Activated CD8-positive, alpha-beta memory T cell treated with anti-CD3 and anti-CD28 coated beads, Interleukin-2, amount 50 U/mL, for 48 hours (primary cell): ENCODE results near the gene SPOCK2.
A peak's percentile ranks its signal among the peaks of the same experiment; 100 is the strongest.

Experiments
- DNase-seq: peaks from one replicate; pipeline ENCODE4 v3.0.0-alpha.2; 2020

Gene SPOCK2

DNA sequence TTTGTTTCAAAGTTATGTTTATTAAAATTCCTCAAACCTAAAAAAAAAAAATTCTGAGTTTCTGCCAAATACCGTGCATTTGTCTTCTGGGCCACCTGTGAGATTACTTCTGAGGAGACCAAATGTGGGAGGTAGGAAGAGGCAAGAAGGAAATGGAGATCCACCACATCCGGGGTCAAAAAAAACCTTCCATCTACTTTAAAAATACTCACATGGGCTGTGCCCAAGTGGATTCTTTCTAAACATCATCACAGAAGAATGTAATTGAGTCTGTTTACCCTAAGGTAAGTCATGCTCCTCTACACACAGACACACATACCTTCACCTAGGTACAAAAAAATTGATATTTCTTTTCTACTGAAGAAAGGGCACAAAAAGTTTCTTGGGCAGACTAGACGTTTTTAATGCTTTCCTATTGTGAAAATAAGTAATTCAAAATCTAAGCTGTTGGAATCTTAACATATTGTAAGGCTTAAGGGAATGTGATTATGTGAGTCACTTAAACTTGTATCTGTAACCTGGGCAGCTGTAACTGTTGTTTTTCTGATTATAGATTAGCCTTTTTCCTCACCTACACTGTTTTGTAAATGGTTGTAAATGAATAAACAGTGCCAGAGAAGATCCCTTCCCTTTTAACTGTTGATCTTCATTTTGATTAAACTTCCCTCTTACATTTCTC lies 19.1 kb upstream of the SPOCK2 start:
- DNase-seq: no peak

DNA sequence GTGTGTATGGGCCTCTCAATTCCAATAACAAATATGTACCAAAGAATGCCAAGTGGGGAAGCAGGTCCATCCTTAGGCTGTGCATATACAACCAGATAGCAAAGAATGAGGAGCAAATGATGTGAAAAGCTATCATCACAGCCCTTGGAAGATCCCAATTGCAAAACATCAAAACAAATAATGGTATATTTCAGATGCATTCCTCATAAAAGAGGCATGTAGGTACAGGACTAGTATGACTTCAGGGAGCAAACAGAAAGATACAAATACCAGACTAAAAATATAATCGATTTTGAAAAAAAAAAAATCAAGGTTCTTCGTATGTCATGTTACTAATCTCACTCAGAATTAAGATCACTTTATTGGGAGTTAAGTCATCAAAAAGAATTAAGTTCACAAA lies 18.5 kb upstream of the SPOCK2 start:
- DNase-seq: no peak

DNA sequence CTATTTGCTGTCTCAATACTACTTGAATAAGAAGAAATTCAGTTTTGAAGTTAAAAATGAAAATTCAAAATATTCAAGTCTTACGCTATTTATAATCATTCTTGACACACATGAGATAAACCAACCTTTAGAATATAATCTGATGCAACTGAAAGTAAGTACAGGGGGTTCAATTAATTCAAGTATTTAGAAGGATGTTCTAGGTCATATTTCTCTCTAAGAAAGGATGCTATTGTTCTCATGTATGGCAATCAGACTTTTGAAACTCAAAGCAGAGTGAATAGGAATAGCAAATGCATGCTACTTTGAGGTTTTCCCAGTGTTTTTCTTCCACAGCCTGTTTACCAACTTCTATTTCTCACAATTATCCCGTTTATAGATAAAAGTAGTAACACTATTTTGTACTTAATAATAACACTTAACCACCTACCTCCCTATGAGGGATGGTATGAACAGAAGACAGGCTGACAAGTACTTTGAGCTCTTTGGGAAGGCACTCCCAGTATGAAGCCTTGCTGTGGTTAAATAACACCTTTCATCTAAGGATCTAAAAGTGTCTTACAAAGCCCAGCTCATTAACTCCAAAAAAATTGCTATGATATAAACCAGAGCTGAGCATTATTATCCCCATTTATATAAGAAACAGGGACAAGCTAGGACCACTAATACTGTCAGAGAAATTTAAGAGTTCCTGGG lies 18.0 kb upstream of the SPOCK2 start:
- DNase-seq: no peak

DNA sequence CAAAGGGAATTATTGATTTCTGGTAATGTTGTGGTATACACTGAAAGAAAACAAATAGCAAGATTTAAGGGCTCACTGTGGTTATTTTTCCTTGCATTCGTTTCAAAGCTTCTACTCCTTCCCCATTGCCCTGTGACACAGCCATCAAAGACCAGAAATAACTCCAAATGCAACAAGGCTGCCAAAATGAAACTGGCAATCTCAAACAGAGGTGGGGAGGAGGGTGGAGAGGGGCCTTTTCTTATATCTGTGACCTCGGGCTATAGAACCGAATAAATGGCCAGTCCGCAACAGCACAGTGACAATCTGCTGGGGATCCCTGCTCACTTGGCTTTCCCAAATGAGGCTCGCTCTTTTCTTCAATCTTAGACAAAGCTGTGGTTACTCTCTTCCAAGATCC lies 17.4 kb upstream of the SPOCK2 start:
- DNase-seq: no peak

DNA sequence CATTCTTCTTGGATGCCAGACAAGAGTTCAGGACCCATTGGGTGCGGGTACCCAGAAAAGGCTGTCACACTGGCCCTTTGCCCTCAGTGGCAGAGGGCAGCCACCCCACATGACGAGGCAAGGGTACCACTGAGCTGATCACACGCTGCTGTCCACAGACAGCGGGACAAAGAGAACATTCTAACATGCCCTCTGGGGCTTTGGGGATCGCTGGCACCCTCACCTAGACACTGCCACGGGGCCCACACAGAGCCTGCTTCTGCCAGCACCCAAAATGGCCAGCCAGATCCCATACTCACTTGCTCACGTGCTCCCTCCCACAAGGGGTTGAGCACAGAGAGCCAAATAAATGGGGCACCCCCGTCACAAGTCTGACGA lies 16.7 kb upstream of the SPOCK2 start:
- no peak for DNase-seq

DNA sequence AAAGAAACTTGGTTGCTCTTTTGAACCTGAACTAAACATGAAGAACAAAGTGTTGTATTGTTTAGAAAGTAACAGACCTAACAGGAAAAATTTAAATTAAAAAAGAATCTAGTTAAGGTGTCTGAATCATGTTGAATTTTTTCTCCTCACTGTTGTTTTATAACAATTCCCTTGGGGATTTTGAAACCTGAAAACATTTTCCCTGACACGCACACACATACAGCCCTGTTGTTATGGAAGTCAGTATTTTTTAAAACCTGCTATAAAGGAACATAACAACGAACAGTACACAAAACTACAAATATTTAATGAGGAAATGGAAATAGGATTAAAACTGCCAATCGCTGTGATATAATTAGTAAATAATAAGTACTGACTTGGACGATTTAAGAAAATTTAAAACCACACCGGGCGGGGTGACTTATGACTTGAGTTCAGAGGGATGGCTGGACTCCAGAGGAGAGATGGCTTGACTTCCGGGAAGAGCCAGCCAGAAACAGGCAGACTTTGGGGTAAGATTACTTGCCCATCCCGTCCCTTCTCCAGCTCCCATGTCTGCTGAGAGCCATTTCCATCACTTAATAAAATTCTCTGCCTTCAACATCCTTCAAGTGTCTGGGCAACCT lies 16.2 kb upstream of the SPOCK2 start:
- no peak for DNase-seq

DNA sequence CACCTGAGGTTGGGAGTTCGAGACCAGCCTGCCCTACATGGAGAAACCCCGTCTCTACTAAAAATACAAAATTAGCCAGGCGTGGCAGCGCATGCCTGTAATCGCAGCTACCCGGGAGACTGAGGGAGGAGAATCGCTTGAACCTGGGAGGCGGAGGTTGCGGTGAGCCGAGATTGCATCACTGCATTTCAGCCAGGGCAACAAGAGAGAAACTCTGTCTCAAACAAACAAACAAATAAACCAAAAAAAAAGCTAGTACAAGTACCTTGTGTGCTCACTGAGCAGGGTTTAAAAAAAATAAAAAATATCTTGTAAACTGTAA lies 11.2 kb upstream of the SPOCK2 start:
- no peak for DNase-seq

DNA sequence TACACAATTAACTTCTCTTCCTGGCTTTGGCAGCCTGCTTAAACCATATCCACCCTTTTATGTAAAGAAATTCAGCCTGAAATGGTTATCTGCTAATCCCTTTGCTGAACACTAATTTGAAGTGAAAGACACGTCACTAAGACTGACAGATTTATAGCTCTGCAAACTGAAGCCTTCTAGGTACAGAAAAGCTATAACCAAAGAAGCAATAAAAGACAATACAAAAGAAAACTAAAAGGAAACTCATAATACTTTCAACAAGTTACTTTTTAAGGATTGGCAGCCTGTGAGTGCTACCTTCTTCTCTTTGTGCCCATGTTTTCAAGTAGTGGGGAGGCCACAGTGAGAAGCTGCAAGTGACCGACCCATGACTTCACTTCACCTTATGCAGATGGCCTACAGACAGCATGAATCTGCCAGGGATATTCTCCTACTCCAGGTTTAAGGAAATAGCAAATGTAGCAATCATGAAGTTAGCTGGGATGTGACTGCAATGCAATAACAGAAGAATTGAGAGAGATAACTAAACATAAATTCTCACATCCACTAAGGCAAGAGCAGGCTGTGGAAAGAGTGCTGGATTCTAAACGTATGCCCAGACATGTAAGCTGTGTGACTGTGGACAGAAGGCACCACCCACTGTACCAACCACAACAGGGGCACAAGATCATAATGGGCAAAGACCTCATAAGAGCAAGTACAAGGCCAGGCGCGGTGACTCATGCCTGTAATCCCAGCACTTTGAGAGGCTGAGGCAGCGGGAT lies 10.7 kb upstream of the SPOCK2 start:
- no peak for DNase-seq

DNA sequence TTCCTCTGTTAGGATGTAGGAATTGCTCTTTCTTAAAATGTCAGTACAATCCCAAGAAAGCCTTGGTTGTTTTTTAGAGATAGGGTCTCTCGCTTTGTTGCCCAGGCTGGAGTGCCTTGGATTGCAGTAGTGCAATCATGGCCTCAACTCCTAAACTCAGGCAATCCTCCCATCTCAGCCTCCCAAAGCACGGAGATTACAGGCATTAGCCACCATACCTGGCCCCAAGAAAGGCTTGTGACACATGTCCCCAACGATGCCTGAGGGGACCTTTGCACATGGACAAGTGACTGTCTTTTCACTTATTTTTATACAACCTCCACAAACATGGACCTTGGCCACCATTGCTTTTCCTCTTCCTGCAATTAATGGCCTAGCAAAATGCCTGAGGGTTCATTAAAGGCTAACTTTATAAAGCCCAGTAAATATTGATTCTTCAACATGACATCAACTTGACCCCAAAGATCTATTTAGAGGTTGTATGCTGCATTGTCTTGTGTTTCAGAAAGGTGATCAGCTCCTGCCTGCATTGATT lies 10.0 kb upstream of the SPOCK2 start:
- DNase-seq: no peak

DNA sequence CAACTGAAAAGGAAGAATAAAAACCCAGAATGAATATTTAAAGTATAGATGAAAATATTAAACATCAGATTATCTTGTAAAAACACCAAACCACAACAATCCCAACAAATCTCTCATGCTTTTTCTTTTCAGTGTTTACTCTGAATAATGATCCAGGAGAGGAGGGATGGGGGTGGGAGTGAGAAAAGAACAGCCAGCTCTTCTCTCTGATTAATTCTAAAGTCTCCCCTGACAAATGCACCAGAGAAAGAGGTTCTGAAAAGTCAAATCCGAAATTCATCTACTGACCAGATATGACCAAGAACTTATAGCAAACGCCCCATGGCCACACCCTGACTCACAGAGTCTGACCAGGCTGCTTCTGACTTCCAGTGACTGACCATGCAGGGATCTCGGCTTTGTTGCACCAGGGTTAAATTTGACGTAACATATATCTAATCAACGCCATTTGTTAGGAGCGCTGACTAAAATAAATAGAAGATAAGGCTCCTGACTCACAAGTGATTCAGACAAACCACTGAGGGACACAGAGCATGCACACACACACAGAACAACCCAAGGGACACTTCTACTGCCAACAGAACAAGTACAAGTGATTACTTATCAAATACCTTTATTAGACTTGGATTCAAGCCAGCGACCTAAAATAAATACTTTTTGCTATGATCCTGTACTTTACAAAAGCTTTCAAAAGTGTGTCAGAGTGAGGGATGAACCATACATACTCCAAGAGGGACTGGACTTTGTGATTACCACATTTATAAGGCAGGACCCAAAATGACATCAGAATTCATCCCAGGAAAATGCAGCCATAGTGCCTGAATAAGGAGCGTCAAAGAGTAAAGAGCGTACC lies 9.3 kb upstream of the SPOCK2 start:
- DNase-seq: no peak

DNA sequence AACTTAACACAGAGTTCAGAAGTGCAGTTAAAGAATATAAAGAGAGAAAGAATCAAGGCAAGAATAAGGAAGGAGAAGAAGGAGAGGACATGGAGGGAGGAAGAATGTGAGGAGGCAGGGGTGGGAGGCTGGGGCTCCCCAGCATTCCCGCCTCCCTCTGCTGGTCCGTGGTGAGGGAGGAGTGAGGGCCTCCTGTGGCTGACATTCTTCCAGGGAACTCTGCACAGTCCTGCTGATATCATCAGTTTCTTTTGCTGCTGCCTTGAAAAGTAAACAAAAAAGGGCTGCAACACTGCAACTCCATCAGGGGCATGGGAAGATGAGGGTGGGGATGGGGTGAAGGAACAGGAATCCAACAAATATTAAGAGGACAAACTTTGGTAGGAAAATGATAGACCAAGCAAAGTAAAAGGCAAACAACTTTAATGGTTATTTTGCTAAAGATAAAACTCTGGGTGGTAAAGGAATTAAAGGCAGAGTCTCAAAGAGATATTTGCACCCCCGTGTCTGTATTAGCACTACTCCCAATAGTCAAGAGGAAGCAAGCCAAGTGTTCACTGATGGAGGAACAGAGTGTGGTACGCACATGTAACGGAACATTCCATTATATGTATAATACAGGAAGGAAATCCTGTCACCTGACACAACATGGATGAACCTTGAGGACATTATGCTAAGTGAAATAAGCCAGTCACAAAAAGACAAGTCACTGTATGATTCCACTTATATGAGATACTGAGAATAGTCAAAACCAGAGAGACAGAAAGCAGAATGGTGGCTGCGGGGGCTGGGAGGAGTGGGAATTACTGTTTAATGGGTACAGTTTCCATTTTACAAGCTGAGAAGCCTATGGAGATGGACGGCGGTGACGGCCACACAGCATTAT lies 8.0 kb upstream of the SPOCK2 start:
- DNase-seq: no peak

DNA sequence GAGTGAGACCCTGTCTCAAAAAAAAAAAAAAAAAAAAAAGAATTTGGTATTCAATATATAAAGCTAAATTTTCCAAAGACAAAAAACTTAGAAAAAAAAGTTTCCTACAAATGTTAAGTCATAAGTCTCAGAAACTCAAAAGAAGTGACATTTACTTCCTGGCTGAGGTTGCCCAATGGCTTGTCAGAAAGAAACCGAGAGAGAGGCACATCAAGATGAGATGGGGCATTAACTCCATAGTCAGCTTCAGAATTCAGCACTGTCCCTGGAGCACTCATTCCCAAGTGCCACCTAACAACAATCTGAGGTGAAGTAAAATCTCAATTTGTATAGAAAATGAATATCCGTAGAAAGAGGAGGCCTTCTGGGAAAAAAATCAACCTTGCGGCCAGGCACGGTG lies 6.8 kb upstream of the SPOCK2 start:
- no peak for DNase-seq

DNA sequence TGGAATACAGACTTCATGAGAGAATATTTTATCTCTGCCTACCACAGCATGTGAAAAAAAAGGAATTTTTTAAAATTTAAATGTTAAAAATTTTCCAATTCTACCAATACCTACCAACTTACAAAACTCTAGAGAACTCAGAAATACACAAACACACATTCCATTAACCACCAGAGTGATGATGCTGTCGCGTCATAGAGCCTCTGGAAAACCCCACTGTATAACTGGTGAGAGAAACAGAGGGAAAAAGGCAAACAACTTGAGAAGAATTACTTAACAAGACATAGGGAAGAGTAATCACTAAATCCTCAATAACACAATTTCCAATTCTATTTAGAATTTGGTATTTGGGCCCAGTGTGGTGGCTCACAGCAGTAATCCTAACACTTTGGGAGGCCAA lies 6.2 kb upstream of the SPOCK2 start:
- no peak for DNase-seq

DNA sequence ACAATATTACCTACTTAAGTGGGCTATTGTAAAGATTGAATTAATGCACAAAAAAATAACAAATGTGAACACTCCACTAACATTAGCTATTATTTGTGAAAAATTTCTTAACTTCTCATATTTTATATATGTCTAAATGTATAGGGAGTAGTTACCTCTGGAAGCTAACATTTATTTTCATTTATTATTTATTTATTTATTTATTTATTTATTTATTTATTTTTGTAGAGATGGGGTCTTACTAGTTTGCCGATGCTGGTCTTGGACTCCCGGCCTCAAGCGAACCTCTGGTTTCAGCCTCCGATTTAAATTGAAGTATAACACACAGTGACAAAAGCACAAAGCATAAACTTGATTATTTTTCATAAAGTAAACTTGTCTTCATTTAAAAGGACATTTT lies 5.1 kb upstream of the SPOCK2 start:
- no peak for DNase-seq

DNA sequence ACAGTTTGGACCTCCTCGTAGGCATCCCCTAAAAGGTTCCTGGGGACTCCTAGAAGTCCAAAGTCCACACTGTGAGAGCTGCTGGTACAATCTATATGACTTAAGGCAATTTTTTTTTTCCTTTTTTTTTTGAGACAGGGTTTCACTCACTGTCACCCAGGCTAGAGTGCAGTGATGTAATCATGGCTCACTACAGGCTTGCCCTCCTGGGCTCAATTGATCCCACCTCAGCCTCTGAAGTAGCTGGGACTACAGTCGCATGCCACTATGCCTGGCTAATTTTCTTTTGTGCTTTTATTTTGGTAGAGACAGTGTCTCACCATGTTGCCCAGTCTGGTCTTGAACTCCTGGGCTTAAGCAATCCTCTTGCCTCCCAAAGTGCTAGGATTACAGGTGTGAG lies 4.6 kb upstream of the SPOCK2 start:
- DNase-seq: no peak

DNA sequence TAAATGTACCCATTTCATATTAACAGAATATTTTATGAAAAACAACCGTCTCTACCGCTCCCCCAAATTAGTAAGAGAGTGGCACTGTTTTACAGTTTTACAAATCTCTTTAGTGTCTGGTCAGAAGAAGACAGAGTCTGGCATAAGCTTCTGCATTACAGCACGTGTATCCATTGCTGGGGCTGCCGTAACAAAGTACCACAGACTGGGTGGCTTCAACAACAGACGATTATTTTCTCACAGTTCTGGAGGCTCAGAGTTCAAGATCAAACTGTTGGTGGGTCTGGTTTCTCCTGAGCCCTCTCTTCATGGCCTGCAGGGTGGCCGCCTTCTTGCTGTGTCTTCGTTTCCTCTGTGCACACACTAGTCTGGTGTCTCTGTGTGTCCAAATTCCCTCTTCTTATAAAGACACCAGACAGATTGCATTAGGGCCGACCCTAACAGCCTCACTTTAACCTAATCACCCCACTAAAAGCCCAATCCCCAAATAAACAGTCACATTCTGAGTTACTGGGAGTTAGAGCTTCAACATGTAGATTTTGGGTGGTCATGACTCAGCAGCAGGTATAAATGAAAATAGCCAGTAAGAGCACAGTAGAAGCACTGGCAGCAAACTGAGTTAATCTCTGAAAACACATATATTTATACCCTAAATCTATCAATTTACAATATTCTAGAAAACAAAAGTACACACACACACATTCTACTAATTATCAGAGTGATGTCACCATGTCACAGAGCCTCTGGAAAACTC lies 4.0 kb upstream of the SPOCK2 start:
- DNase-seq: no peak

DNA sequence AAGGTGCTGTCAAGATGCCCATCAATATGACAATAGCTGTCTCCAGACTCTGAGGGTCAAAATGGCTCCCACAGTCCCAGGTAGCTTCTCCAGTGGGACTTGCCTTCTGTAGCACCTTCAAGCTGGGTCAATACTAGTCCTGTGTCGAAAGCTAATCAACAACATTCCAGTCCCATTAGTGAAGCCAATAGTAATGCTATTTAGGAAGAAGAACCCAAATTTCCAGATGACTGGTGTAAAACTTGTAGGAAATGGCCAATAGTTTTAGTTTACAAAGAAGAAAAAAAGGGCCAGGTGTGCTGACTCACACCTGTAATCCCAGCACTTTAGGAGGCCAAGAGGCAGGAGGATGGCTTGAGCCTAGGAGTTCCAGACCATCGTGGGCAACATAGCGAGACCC lies 2.0 kb upstream of the SPOCK2 start:
- DNase-seq: no peak

DNA sequence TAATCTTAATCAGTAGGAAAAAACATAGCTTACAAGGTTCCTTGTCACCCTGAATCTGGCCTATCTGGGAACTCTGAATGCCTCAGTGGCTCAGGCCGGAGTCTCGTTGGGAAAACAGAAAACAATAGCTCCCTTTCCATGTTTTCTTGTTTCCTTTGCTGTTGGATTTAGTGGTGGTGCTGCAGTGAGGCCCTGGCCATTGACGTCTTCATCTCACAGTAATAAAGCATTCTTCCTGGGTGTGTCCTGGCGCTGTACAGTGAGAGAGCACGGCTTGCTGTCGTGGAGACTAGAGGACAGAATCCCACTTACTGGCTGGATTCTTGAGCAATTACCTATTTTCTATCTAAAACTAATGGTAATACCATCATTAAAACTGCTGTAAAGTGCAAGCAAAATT lies 1.3 kb upstream of the SPOCK2 start:
- no peak for DNase-seq

DNA sequence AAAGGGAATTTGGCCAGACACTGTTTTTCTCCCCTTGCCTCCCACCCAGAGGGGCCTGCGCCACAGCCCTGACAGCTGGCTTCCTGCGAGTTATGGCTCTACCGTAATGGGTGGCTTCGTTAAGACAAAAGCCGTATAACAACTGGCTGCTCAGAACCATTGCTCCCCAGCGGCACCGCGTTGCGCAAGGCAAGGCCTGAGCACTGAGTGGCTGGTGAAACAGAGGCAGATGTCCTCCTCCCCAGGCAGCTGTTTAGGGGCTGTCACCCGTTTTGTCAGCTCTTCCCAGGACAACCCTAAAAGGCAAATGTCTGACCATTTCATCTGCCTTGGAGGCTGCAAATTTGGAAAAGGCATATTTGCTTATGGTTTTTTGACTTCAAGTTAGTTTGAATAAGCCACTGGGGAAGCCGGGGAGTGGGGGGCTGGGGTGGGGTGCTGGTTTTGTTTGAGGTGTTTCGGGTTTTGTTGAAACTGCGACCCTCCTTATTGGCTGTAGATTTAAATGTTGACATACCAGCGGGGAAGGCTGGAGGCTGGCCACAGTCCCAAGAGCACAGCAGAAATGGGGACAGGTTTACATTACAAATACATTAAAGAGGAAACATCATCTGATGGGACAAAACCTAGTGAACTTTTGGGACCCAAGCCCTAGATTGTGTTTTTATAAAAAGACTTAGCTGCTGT lies 681 bp upstream of the SPOCK2 start:
- DNase-seq: peak; percentile 80

DNA sequence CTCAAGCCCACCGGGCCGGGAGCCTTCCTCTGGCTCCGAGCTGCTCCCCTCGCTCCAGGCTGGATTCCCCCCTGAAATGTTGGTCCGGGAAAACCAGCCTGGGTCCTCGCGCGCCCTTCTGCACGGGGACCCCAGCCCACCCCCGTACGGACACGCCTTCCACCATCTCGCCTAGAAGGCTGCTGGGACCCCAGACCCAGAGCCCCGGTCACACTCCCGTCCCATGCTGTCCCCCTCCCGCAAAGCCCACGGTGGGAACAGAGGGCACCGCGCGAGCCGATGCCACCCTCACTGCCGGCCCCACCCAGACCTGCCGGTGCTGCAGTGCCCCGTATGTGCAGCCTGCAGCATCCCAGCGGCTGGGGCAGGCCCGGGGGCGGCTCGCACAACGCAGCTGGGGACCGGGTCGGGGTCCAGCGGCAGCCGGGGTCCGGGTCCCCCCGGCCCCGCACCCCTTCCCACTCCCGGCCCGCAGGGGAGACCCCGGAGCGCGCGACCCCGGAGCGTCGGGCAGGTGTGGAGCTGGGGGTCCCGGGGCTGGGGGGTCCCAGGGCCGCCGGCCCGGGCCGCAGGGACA lies 871 bp downstream of the SPOCK2 start:
- DNase-seq: no peak
